SU-DHL-6 (cell line): ENCODE results near the gene AHDC1.

Source experiments
- H2AFZ ChIP-seq: fragments of 200-600 bp; sonication (generic); 2 replicates; pipeline ENCODE4 v1.6.1; 2014; ENCODE audit warnings: low read depth, mild to moderate bottlenecking, moderate library complexity, mixed read lengths, antibody characterized with exemption, low read length; ENCODE audit not compliant: severe bottlenecking
- H3F3A ChIP-seq: fragments of 200-600 bp; shearing (Covaris generic); 2 replicates; pipeline ENCODE4 v1.6.0; 2016; ENCODE audit warnings: antibody characterized with exemption, mild to moderate bottlenecking; ENCODE audit not compliant: insufficient read depth
- H3K27ac ChIP-seq: fragments of 200-600 bp; sonication (generic); 2 replicates; pipeline ENCODE4 v1.5.1; 2016; ENCODE audit warnings: low read depth, mild to moderate bottlenecking, low read length, moderate library complexity, mixed read lengths
- H3K27me3 ChIP-seq: fragments of 200-600 bp; sonication (generic), shearing (Covaris generic); 2 replicates; pipeline ENCODE4 v1.6.0; 2014; ENCODE audit warnings: mild to moderate bottlenecking, low read length
- H3K36me3 ChIP-seq: fragments of 200-600 bp; sonication (generic); 2 replicates; pipeline ENCODE4 v1.6.1; 2014; ENCODE audit warnings: mild to moderate bottlenecking, low read length, mixed read lengths
- H3K4me2 ChIP-seq: fragments of 300-600, 200-600 bp; shearing (Covaris generic), sonication (generic); 2 replicates; pipeline ENCODE4 v1.6.0; 2014; ENCODE audit warnings: low read length, low read depth, mild to moderate bottlenecking; ENCODE audit not compliant: poor library complexity, severe bottlenecking
- H3K4me3 ChIP-seq: fragments of 200-600 bp; sonication (generic); 2 replicates; pipeline ENCODE4 v1.5.1; 2014; ENCODE audit warnings: antibody characterized with exemption, low read length, mild to moderate bottlenecking, mixed read lengths; ENCODE audit not compliant: insufficient read depth, poor library complexity, severe bottlenecking
- H3K79me2 ChIP-seq: fragments of 200-600 bp; sonication (generic); 2 replicates; pipeline ENCODE4 v1.6.1; 2014; ENCODE audit warnings: mild to moderate bottlenecking, low read length, moderate library complexity; ENCODE audit not compliant: insufficient read depth
- H3K9ac ChIP-seq: fragments of 200-600 bp; sonication (generic); 2 replicates; pipeline ENCODE4 v1.7.0; 2014; ENCODE audit warnings: mild to moderate bottlenecking, low read length
- H3K9me2 ChIP-seq: fragments of 200-600 bp; sonication (generic); replicated peaks from 2 replicates; pipeline ENCODE4 v1.6.1; 2014; ENCODE audit warnings: low read length; ENCODE audit not compliant: insufficient read depth
- H3K9me3 ChIP-seq: fragments of 200-600 bp; sonication (generic); 2 replicates; pipeline ENCODE4 v1.6.1; 2014; ENCODE audit warnings: low read length, mixed read lengths; ENCODE audit not compliant: insufficient read depth
- H4K20me1 ChIP-seq: fragments of 200-600 bp; sonication (generic); 2 replicates; pipeline ENCODE4 v1.6.1; 2014; ENCODE audit warnings: low read depth, mild to moderate bottlenecking, antibody characterized with exemption, low read length, moderate library complexity, mixed read lengths
- CTCF ChIP-seq: fragments of 200-600 bp; sonication (generic); IDR thresholded peaks from one replicate; pipeline ENCODE4 v1.5.1; 2017; ENCODE audit warnings: antibody characterized with exemption, mild to moderate bottlenecking, low read length, moderate library complexity; ENCODE audit not compliant: insufficient read depth, poor library complexity, severe bottlenecking
- EZH2phosphoT487 ChIP-seq: fragments of 200-600 bp; sonication (generic), shearing (Covaris generic); conservative IDR thresholded peaks from 2 replicates; pipeline ENCODE4 v1.6.1; 2018; ENCODE audit warnings: mild to moderate bottlenecking, antibody characterized with exemption, low read length, moderate library complexity, mixed read lengths

AHDC1 gene

GRCh38 chr1:27552911-27553420 is 51.0 kb downstream of the AHDC1 start:
- Histone ChIP-seq H3K36me3 (no peaks in the 10 kb centered on the region), H3K4me2 (no peak overlapping the region), H3K4me3 (no peak overlapping the region), H3F3A (no peaks in the 10 kb centered on the region), H4K20me1 (no peaks in the 10 kb centered on the region), H3K9me2 (no peaks in the 10 kb centered on the region), H3K9ac (no peak overlapping the region), H2AFZ (no peak overlapping the region), H3K79me2 (no peaks in the 10 kb centered on the region), H3K27me3 (no peaks in the 10 kb centered on the region), H3K9me3 (no peaks in the 10 kb centered on the region), H3K27ac (no peak overlapping the region)
- TF ChIP-seq CTCF (no peak), EZH2phosphoT487 (no peak)

- Histone ChIP-seq H3K4me3 (no peak overlapping the region), H3K79me2 (no peaks in the 10 kb centered on the region), H3K9me2 (no peaks in the 10 kb centered on the region), H3F3A (no peaks in the 10 kb centered on the region), H3K4me2 (no peak overlapping the region), H3K36me3 (no peaks in the 10 kb centered on the region), H3K9me3 (no peaks in the 10 kb centered on the region), H3K27me3 (no peaks in the 10 kb centered on the region), H2AFZ (no peak overlapping the region), H4K20me1 (no peaks in the 10 kb centered on the region), H3K27ac (no peak overlapping the region), H3K9ac (no peak overlapping the region)
- no peak for TF ChIP-seq CTCF
- no peak for TF ChIP-seq EZH2phosphoT487
Measured at GRCh38 chr1:27551953-27552312, 52.0 kb downstream of the AHDC1 start.

GRCh38 chr1:27551170-27551952 is 52.6 kb downstream of the AHDC1 start:
- H3F3A ChIP-seq, result no peaks in the 10 kb centered on the region
- H3K4me3 ChIP-seq, result no peak overlapping the region
- no peak overlapping the region for H3K4me2 ChIP-seq
- no peaks in the 10 kb centered on the region for H3K9me2 ChIP-seq
- no peaks in the 10 kb centered on the region for H3K36me3 ChIP-seq
- H3K27ac ChIP-seq, result no peak overlapping the region
- H3K9ac ChIP-seq, result no peak overlapping the region
- no peak for TF ChIP-seq EZH2phosphoT487
- no peak for TF ChIP-seq CTCF
- no peaks in the 10 kb centered on the region for H3K9me3 ChIP-seq
- H3K27me3 ChIP-seq, result no peaks in the 10 kb centered on the region
- H2AFZ ChIP-seq, result no peak overlapping the region
- H4K20me1 ChIP-seq, result no peaks in the 10 kb centered on the region
- no peaks in the 10 kb centered on the region for H3K79me2 ChIP-seq
